ENCODE measurements around the gene SERPINH1.

SERPINH1 gene

GRCh38 chr11:75562048-75562835 lies at the start of gene SERPINH1:
SERPINH1 (plus strand) TSS chr11:75562253; CDS start chr11:75566350, 4,097 bp downstream.
- DNase-seq (ENCODE audit: low read depth in 2 of 2, low spot score in 1 of 2), result peak; percentile 22 to 23

GRCh38 chr11:75513250-75513649 lies 48.8 kb upstream of the SERPINH1 start:
- DNase-seq (ENCODE audit: low read depth in 2 of 2, low spot score in 1 of 2), result no peak

GRCh38 chr11:75514596-75514995 lies 47.5 kb upstream of the SERPINH1 start:
- DNase-seq (ENCODE audit: low read depth in 2 of 2, low spot score in 1 of 2), result no peak

GRCh38 chr11:75516140-75516539 lies 45.9 kb upstream of the SERPINH1 start:
- no peak for DNase-seq (ENCODE audit: low read depth in 2 of 2, low spot score in 1 of 2)

- DNase-seq (ENCODE audit: low read depth in 2 of 2, low spot score in 1 of 2), result no peak
These were observed 45.2 kb upstream of the SERPINH1 start for GRCh38 chr11:75516886-75517285.

GRCh38 chr11:75518204-75518549 lies 43.9 kb upstream of the SERPINH1 start:
- DNase-seq (ENCODE audit: low read depth in 2 of 2, low spot score in 1 of 2), result no peak

GRCh38 chr11:75518771-75519653 lies 43.0 kb upstream of the SERPINH1 start:
- DNase-seq (ENCODE audit: low read depth in 2 of 2, low spot score in 1 of 2), result no peak

- no peak for DNase-seq (ENCODE audit: low read depth in 2 of 2, low spot score in 1 of 2)
These were observed 41.4 kb upstream of the SERPINH1 start for GRCh38 chr11:75520688-75521087.

GRCh38 chr11:75522286-75523044 lies 39.6 kb upstream of the SERPINH1 start:
- DNase-seq (ENCODE audit: low read depth in 2 of 2, low spot score in 1 of 2), result no peak

GRCh38 chr11:75523189-75523588 lies 38.9 kb upstream of the SERPINH1 start:
- no peak for DNase-seq (ENCODE audit: low read depth in 2 of 2, low spot score in 1 of 2)

GRCh38 chr11:75523811-75524664 lies 38.0 kb upstream of the SERPINH1 start:
- no peak for DNase-seq (ENCODE audit: low read depth in 2 of 2, low spot score in 1 of 2)

GRCh38 chr11:75524665-75525432 lies 37.2 kb upstream of the SERPINH1 start:
- no peak for DNase-seq (ENCODE audit: low read depth in 2 of 2, low spot score in 1 of 2)

- peak; percentile 40 to 64 for DNase-seq (ENCODE audit: low read depth in 2 of 2, low spot score in 1 of 2)
These were observed 36.4 kb upstream of the SERPINH1 start, which contains the start of gene GDPD5 for GRCh38 chr11:75525433-75526191. GDPD5 (minus strand) TSS chr11:75525941; CDS start chr11:75477735, 48,206 bp downstream.

GRCh38 chr11:75526192-75526541 lies 35.9 kb upstream of the SERPINH1 start:
- no peak for DNase-seq (ENCODE audit: low read depth in 2 of 2, low spot score in 1 of 2)

GRCh38 chr11:75527130-75527529 lies 34.9 kb upstream of the SERPINH1 start:
- no peak for DNase-seq (ENCODE audit: low read depth in 2 of 2, low spot score in 1 of 2)

- DNase-seq (ENCODE audit: low read depth in 2 of 2, low spot score in 1 of 2), result no peak
These were observed 33.9 kb upstream of the SERPINH1 start for GRCh38 chr11:75527938-75528735.

GRCh38 chr11:75530577-75530976 lies 31.5 kb upstream of the SERPINH1 start:
- DNase-seq (ENCODE audit: low read depth in 2 of 2, low spot score in 1 of 2), result no peak

GRCh38 chr11:75531325-75531724 lies 30.7 kb upstream of the SERPINH1 start:
- no peak for DNase-seq (ENCODE audit: low read depth in 2 of 2, low spot score in 1 of 2)

Data from stimulated activated CD8-positive, alpha-beta memory T cell treated with anti-CD3 and anti-CD28 coated beads, Interleukin-4, amount 100 ng/mL, for 1 hour (primary cell).